PC-3 (cell line): ENCODE results near the gene TARM1. TPM values are rescaled to one million over a fixed set of nuclear protein-coding genes. Genes with fewer than 3 reads are reported as not detected.

Experiments used
- ATAC-seq: fragments of 200-7000 bp; cut with Tn5 transposase; 2 replicates; pipeline ENCODE4 v1.9.1; 2020; ENCODE audit warnings: mild to moderate bottlenecking, moderate library complexity
- BruUV-seq: library from RNA; stranded (reverse); fragments of 400-500 nt; replicated peaks from 2 replicates; lab custom pipeline; 2021; lab: Mats Ljungman, UMichigan
- CTCF ChIA-PET: fragments of 300-600 bp; sonication (Branson Sonifier 250); formaldehyde crosslinking; loops from one replicate; lab custom pipeline; 2022; ENCODE audit warnings: antibody characterized with exemption; lab: Charles Lee
- POLR2A ChIA-PET: fragments of 300-600 bp; sonication (Branson Sonifier 250); formaldehyde crosslinking; loops from one replicate; lab custom pipeline; 2022; ENCODE audit warnings: antibody characterized with exemption; ENCODE audit not compliant: unreplicated experiment; lab: Charles Lee
- DNase-seq: peaks from one replicate; pipeline ENCODE4 v3.0.0-alpha.2; 2015
- H2AFZ ChIP-seq: fragments of 300-600 bp; sonication (generic); 2 replicates; pipeline ENCODE4 v1.6.0; 2016; ENCODE audit warnings: antibody characterized with exemption, low read length
- H3F3A ChIP-seq: fragments of 300-600 bp; sonication (generic); one replicate; pipeline ENCODE4 v1.6.0; 2017; ENCODE audit warnings: antibody characterized with exemption, low read length, control low read depth, mild to moderate bottlenecking; ENCODE audit not compliant: unreplicated experiment
- H3K27ac ChIP-seq: fragments of 300-600 bp; sonication (generic); 2 replicates; pipeline ENCODE4 v1.5.1; 2016; ENCODE audit warnings: mild to moderate bottlenecking, low read length
- H3K27me3 ChIP-seq: fragments of 300-600 bp; sonication (generic); 2 replicates; pipeline ENCODE4 v1.6.1; 2016; ENCODE audit warnings: low read length, mixed read lengths
- H3K36me3 ChIP-seq: fragments of 300-600 bp; sonication (generic); 2 replicates; pipeline ENCODE4 v1.6.1; 2016; ENCODE audit warnings: low read depth, mixed run types, low read length, mixed read lengths
- H3K4me1 ChIP-seq: fragments of 300-600 bp; sonication (generic); 2 replicates; pipeline ENCODE4 v1.5.1; 2016; ENCODE audit warnings: low read length; ENCODE audit not compliant: insufficient read depth
- H3K4me2 ChIP-seq: fragments of 300-600 bp; sonication (generic); 2 replicates; pipeline ENCODE4 v1.6.0; 2016; ENCODE audit warnings: low read length
- H3K4me3 ChIP-seq: fragments of 300-600 bp; sonication (generic); 2 replicates; pipeline ENCODE4 v1.5.1; 2016; ENCODE audit warnings: mild to moderate bottlenecking, low read length, mixed read lengths
- H3K79me2 ChIP-seq: fragments of 300-600 bp; sonication (generic); 2 replicates; pipeline ENCODE4 v1.6.1; 2017; ENCODE audit warnings: low read length, mixed read lengths
- H3K9ac ChIP-seq: fragments of 300-600 bp; sonication (generic); 2 replicates; pipeline ENCODE4 v1.6.0; 2016; ENCODE audit warnings: mild to moderate bottlenecking, low read length
- H3K9me2 ChIP-seq: fragments of 300-600 bp; sonication (generic); replicated peaks from 2 replicates; pipeline ENCODE4 v1.6.1; 2016; ENCODE audit warnings: mixed run types, low read length, mixed read lengths
- H3K9me3 ChIP-seq: fragments of 300-600 bp; sonication (generic); 2 replicates; pipeline ENCODE4 v1.6.1; 2016; ENCODE audit warnings: low read length, mixed read lengths
- H4K20me1 ChIP-seq: fragments of 300-600 bp; sonication (generic); 2 replicates; pipeline ENCODE4 v1.6.1; 2016; ENCODE audit warnings: low read length, mixed read lengths
- EZH2 ChIP-seq: fragments of 300-600 bp; sonication (generic); IDR thresholded peaks from one replicate; pipeline ENCODE4 v1.6.1; 2017; ENCODE audit warnings: antibody characterized with exemption, mild to moderate bottlenecking, low read length; ENCODE audit not compliant: unreplicated experiment
- EZH2phosphoT487 ChIP-seq: fragments of 300-600 bp; sonication (generic); IDR thresholded peaks from 2 replicates; pipeline ENCODE4 v1.6.1; 2018; ENCODE audit warnings: mild to moderate bottlenecking, antibody characterized with exemption, low read length, borderline replicate concordance
- intact Hi-C: fragments of 100-400 bp; cut with micrococcal nuclease; formaldehyde crosslinking; loops from 2 replicates; pipeline ENCODE4 v1.9.0; 2023
- total RNA-seq: library from RNA; depleted of rRNA; stranded (reverse); fragments of >200 nt; gene quantifications from 2 replicates; pipeline ENCODE4 v1.2.3, GENCODE V29; 2014
- TF ChIP-seq, protein P1 (sequence below): fragments of 300-600 bp; sonication (generic); conservative IDR thresholded peaks from 2 replicates; pipeline ENCODE4 v1.5.1; 2017; ENCODE audit warnings: antibody characterized with exemption, low read depth, mild to moderate bottlenecking, low read length

Gene TARM1
- total RNA-seq, 1 experiment from 2014 or later: not detected

DNA sequence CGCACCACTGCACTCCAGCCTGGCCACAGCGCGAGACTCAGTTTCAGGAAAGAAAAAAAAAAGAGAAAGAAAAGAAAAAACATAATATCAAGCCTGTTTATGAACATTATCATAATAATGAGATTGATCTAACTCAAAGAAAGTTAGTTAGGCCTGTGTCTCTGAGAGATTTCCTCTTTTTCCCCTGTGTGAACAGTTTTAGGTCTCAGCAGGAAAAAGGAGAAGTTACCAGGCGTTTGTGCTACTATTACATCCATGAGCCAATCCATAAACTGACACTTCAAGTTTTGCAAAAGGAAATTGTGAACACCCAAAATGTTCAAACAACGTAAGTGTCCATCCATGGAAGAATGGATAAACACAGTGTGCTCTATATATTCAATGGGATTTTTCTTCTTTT lies 3.8 kb downstream of the TARM1 start:
- Histone ChIP-seq H3K27me3 (no peaks in the 10 kb centered on the region), H3K79me2 (no peaks in the 10 kb centered on the region), H3K4me3 (no peak overlapping the region), H3K4me1 (no peaks in the 10 kb centered on the region), H3K9ac (no peak overlapping the region), H3K27ac (no peak overlapping the region), H3K9me3 (peaks cover 6% of the 10 kb centered on the region; the same call in 1 of the 2 replicates), H3K36me3 (no peaks in the 10 kb centered on the region), H3K4me2 (no peak overlapping the region), H4K20me1 (no peaks in the 10 kb centered on the region), H3K9me2 (no peaks in the 10 kb centered on the region), H3F3A (no peaks in the 10 kb centered on the region), H2AFZ (no peak overlapping the region)
- BruUV-seq: no TSS peak
- ChIA-PET POLR2A (no interaction called here), CTCF (no interaction called here)
- DNase-seq (no peak), ATAC-seq (no peak)
- TF ChIP-seq, protein P1, sequence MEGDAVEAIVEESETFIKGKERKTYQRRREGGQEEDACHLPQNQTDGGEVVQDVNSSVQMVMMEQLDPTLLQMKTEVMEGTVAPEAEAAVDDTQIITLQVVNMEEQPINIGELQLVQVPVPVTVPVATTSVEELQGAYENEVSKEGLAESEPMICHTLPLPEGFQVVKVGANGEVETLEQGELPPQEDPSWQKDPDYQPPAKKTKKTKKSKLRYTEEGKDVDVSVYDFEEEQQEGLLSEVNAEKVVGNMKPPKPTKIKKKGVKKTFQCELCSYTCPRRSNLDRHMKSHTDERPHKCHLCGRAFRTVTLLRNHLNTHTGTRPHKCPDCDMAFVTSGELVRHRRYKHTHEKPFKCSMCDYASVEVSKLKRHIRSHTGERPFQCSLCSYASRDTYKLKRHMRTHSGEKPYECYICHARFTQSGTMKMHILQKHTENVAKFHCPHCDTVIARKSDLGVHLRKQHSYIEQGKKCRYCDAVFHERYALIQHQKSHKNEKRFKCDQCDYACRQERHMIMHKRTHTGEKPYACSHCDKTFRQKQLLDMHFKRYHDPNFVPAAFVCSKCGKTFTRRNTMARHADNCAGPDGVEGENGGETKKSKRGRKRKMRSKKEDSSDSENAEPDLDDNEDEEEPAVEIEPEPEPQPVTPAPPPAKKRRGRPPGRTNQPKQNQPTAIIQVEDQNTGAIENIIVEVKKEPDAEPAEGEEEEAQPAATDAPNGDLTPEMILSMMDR: no peak
- no peak for TF ChIP-seq EZH2
- TF ChIP-seq EZH2phosphoT487: no peak
- intact Hi-C loops: no loop called here

DNA sequence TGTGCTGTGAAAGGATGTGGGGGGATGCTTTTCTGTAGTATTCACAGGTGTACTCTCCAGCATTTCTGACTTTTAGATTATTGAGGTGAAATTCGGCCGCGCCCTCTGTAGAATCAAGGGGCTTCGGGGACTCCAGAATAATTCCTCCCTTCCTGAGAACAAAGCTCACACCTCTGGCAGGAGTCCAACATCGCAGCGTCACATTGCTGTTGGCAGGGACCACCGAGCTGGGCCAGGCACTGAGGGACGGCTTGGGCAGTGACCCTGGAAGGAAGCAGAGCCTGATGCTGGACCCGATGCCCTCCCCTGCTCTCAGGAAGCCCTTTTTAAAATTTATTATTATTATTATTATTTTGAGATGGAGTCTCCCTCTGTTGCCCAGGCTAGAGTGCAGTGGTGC lies 6.3 kb downstream of the TARM1 start:
- no peak overlapping the region for H3K27ac ChIP-seq
- no peaks in the 10 kb centered on the region for H3K36me3 ChIP-seq
- H3K4me2 ChIP-seq: no peak overlapping the region
- no peak overlapping the region for H3K4me3 ChIP-seq
- H3K9ac ChIP-seq: no peak overlapping the region
- intact Hi-C loops: no loop called here
- H3K27me3 ChIP-seq: 0 out of 2 replicates have a peak, but pooled peaks cover under 1% of the 10 kb centered on the region
- H3K9me3 ChIP-seq: peaks cover 1% of the 10 kb centered on the region; the same call in 1 of the 2 replicates
- no peak for DNase-seq
- ChIA-PET POLR2A (no interaction called here), CTCF (no interaction called here)
- H3F3A ChIP-seq: no peaks in the 10 kb centered on the region
- H2AFZ ChIP-seq: no peak overlapping the region
- H3K79me2 ChIP-seq: no peaks in the 10 kb centered on the region
- H3K4me1 ChIP-seq: no peaks in the 10 kb centered on the region
- TF ChIP-seq, protein P1: no peak
- TF ChIP-seq EZH2phosphoT487: no peak
- TF ChIP-seq EZH2: no peak
- H4K20me1 ChIP-seq: no peaks in the 10 kb centered on the region
- ATAC-seq: no peak
- no TSS peak for BruUV-seq
- no peaks in the 10 kb centered on the region for H3K9me2 ChIP-seq

DNA sequence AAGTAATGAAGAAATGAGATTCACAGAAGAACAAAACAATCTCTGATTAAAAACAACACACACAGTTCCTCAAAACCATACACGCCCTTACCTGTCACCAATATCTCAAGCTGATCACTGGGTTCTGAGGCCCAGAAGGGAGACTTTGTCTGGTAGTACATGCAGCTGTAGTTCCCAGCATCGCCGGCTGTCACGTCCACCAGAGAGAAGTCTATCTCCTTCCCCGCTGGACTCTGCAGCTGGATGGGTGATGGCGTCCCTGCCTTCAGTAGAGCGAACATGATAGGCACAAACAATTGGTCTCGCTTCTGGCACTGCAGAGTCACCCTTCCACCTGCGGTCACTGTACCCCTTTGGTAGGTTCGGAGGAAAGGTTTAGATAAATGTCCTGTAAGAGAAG lies 7.3 kb downstream of the TARM1 start:
- Histone ChIP-seq H3K4me1 (no peaks in the 10 kb centered on the region), H3K27me3 (peaks cover 9% of the 10 kb centered on the region; the same call in 1 of the 2 replicates), H2AFZ (no peak overlapping the region), H3F3A (no peaks in the 10 kb centered on the region), H4K20me1 (no peaks in the 10 kb centered on the region), H3K36me3 (no peaks in the 10 kb centered on the region), H3K79me2 (no peaks in the 10 kb centered on the region), H3K4me3 (no peak overlapping the region), H3K4me2 (no peak overlapping the region), H3K9me2 (no peaks in the 10 kb centered on the region), H3K9me3 (peaks cover 9% of the 10 kb centered on the region; the same call in 1 of the 2 replicates), H3K27ac (no peak overlapping the region), H3K9ac (no peak overlapping the region)
- intact Hi-C loops: no loop called here
- TF ChIP-seq EZH2: no peak
- no peak for TF ChIP-seq EZH2phosphoT487
- TF ChIP-seq, protein P1: no peak
- no TSS peak for BruUV-seq
- DNase-seq: no peak
- ATAC-seq: no peak
- POLR2A ChIA-PET: no interaction called here
- CTCF ChIA-PET: no interaction called here
